Upper lobe of right lung (tissue), 1 donor: Measurements from ENCODE around the gene TTC21A. TPM values are rescaled to one million over a fixed set of nuclear protein-coding genes. Genes with fewer than 3 reads are reported as not detected.

Experiments
- ATAC-seq: fragments of 200-7000 bp; cut with Tn5 transposase; one replicate; pipeline ENCODE4 v1.9.1; 2020; ENCODE audit warnings: mild to moderate bottlenecking, moderate library complexity
- DNase-seq: peaks from one replicate; pipeline ENCODE4 v3.0.0-alpha.2; 2020
- H3K27ac ChIP-seq: fragments of 200-600 bp; one replicate; pipeline ENCODE4 v1.8.0; 2022
- H3K27me3 ChIP-seq: fragments of 200-600 bp; one replicate; pipeline ENCODE4 v1.8.0; 2022; ENCODE audit warnings: mild to moderate bottlenecking
- H3K36me3 ChIP-seq: fragments of 200-600 bp; one replicate; pipeline ENCODE4 v1.8.0; 2022
- H3K4me1 ChIP-seq: fragments of 200-600 bp; one replicate; pipeline ENCODE4 v1.8.0; 2022
- H3K4me3 ChIP-seq: fragments of 200-600 bp; one replicate; pipeline ENCODE4 v1.8.0; 2022; ENCODE audit warnings: mild to moderate bottlenecking
- H3K9me3 ChIP-seq: fragments of 200-600 bp; one replicate; pipeline ENCODE4 v1.8.0; 2022
- CTCF ChIP-seq: fragments of 200-600 bp; IDR thresholded peaks from one replicate; pipeline ENCODE4 v1.8.0; 2022; ENCODE audit warnings: antibody characterized with exemption
- intact Hi-C: fragments of 100-400 bp; cut with DNase I; formaldehyde crosslinking; loops from one replicate; pipeline ENCODE4 v1.11.0; 2022
- total RNA-seq: library from RNA; stranded (reverse); fragmentation: NEBNext Ultra II Directional; extraction: Animal tissue kit (Norgen Biotek cat#: 25700); gene quantifications from one replicate; pipeline ENCODE4 v1.2.1, GENCODE V29; 2021
- donor health status: DM: no; HTN: yes; CAD: no; lungs with severe emphysema.

TTC21A gene
- total RNA-seq, 1 donor from 2014 or later, result 11.6 TPM

DNA sequence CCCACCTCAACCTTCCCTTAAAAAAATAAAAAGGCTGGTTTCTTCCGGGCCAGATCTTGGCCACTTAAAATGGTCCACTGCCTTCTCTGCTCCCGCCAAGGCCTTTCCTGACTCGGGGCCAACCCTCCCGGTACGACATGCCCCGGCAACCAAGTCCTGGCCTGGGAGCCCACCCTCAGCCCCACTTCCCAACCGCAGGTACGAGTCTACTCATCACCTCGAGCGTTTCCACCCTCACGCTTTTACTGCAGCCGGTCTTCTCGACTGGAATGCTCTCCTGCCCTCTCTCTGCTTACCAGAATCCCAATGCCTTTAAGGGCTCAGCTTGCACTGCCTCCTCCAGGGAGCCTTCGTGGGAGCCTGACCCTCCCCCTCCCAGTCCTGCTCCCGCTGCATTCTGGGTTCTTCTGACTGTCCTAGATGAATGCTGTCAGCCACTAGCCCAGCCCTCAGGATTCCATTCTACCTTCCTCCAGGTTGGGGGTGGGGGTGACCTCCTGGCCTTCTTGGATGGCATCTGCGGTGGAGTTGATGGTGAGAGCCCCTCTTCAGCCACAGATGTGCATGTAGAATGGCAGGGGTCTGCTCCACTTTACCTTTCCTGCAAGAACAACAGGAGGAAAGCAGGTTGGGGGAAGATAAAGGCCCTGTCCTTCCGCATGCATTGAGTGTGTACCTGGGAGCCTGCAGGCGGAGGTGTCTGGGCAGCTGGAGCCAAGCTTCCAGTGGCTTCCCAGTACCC lies 47.0 kb downstream of the TTC21A start:
- no peaks in the 10 kb centered on the region for H3K36me3 ChIP-seq
- ATAC-seq, result no peak
- intact Hi-C loops, result no loop called here
- peaks cover 25% of the 10 kb centered on the region for H3K4me1 ChIP-seq
- H3K27me3 ChIP-seq, result no peaks in the 10 kb centered on the region
- no peak for DNase-seq
- peak overlapping the region; percentile 99 for H3K27ac ChIP-seq
- H3K9me3 ChIP-seq, result no peaks in the 10 kb centered on the region
- peak overlapping the region; percentile 89 for H3K4me3 ChIP-seq
- no peak for TF ChIP-seq CTCF

DNA sequence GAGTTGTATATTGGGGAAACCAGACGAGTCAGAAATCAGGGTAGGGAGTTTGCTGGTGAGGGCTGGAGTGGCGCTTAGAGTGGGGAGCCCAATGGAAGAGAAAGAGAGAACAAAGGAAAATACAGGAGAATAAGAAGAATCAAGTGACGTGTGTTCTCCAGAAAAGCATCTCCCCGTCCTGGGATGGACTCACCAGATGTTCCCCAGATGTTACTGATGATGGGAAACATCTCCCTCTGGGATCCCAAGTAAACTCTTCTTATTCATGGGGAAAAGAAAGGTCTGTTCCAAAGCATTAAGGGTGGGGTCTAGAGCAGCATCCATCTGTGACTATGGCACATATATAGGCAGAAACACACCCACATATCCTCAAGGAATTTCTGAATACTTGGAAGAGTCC lies 48.9 kb downstream of the TTC21A start:
- DNase-seq (no peak), ATAC-seq (no peak)
- no peaks in the 10 kb centered on the region for H3K36me3 ChIP-seq
- no peak for TF ChIP-seq CTCF
- H3K4me3 ChIP-seq, result no peak overlapping the region
- no peak overlapping the region for H3K27ac ChIP-seq
- H3K9me3 ChIP-seq, result no peaks in the 10 kb centered on the region
- intact Hi-C loops, result no loop called here
- peaks cover 5% of the 10 kb centered on the region for H3K4me1 ChIP-seq
- H3K27me3 ChIP-seq, result no peaks in the 10 kb centered on the region

DNA sequence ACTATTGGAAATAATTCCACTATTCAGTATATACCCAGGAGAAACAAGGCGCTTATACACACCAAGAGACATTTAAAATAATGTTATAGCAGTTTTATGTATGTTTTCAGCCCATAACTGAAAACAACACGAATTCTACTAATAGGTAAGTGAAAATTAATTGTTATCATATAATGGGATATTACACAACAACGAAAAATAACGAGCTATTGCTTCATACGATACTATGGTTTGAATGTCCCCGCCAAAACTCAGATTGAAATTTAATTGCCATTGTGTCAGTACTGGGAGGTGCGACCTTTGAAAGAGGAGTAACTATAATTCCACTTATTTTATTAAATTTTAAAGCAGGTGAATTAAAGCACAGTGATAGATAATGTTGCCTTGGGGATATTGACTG lies 49.9 kb downstream of the TTC21A start:
- no peak overlapping the region for H3K4me3 ChIP-seq
- no peak overlapping the region for H3K27ac ChIP-seq
- intact Hi-C loops, result no loop called here
- no peaks in the 10 kb centered on the region for H3K27me3 ChIP-seq
- no peak for ATAC-seq
- no peaks in the 10 kb centered on the region for H3K36me3 ChIP-seq
- no peaks in the 10 kb centered on the region for H3K9me3 ChIP-seq
- DNase-seq, result no peak
- no peaks in the 10 kb centered on the region for H3K4me1 ChIP-seq
- no peak for TF ChIP-seq CTCF

DNA sequence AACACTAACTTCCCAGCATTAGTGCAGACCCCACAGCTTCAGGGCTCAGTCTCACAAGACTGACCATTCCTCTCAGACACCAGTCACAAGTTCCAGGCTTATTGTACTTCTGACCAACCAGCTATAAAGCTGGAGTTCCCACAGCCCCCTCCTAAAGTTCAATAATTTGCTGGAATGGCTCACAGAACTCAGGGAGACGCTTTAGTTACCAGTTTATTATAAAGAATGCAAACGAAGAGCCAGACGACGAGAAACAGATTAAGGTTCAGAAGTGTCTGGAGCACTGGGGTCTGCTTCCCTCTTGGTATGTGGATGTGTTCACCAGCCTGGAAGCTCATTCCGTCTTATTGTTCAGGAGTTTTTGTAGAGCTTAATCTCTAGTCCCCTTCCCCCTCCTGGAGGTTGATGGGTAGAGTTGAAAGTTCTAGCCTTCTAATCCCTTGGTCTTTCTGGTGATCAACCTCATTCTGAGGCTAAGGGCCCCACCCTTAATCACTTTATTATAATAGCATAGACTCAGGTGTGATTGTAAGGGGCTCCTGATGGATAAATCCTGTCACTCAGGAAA lies 50.8 kb downstream of the TTC21A start:
- DNase-seq (no peak), ATAC-seq (no peak)
- H3K9me3 ChIP-seq, result no peaks in the 10 kb centered on the region
- no peak overlapping the region for H3K27ac ChIP-seq
- TF ChIP-seq CTCF, result no peak
- intact Hi-C loops, result no loop called here
- no peaks in the 10 kb centered on the region for H3K36me3 ChIP-seq
- no peaks in the 10 kb centered on the region for H3K4me1 ChIP-seq
- no peaks in the 10 kb centered on the region for H3K27me3 ChIP-seq
- no peak overlapping the region for H3K4me3 ChIP-seq

GRCh38 chr3:39164414-39164813 lies 56.9 kb downstream of the TTC21A start:
- Histone ChIP-seq H3K4me1 (peaks cover 18% of the 10 kb centered on the region), H3K27me3 (no peaks in the 10 kb centered on the region), H3K4me3 (no peak overlapping the region), H3K36me3 (no peaks in the 10 kb centered on the region), H3K9me3 (no peaks in the 10 kb centered on the region), H3K27ac (no peak overlapping the region)
- no peak for ATAC-seq
- intact Hi-C loops, result no loop called here
- no peak for DNase-seq
- TF ChIP-seq CTCF, result no peak
